ENCODE measurements around the gene RBM23. TPM values are rescaled to one million over a fixed set of nuclear protein-coding genes. Genes with fewer than 3 reads are reported as not detected.
A peak's percentile ranks its signal among the peaks of the same experiment; 100 is the strongest.

The RBM23 gene
- total and polyA plus RNA-seq, 2 of the 8 experiments (the other 6 are each of a cell fraction or from before 2014, with no cell fraction given), result 41.2 to 43.3 TPM

- WGBS, 2 experiments (ENCODE audit: extremely low coverage in 1 of 2, insufficient coverage in 1 of 2, insufficient read length in 1 of 2, insufficient replicate concordance in 2 of 2, low coverage in 1 of 2, low lambda C conversion rate in 2 of 2, missing lambda C conversion rate in 1 of 2), result 41% methylated on average over 1 of the region's 1 CpG; no CpG with 5 or more reads in 1 of the 2 experiments
Measured at GRCh38 chr14:22870811-22871223, 48.1 kb downstream of the RBM23 start.

More at GRCh38 chr14:22870811-22871223, 48.1 kb downstream of the RBM23 start:
- no peak overlapping the region for H4K8ac ChIP-seq (ENCODE audit: extremely low read depth, insufficient read depth, low read length)
- H2AFZ ChIP-seq (ENCODE audit: low read length), result no peak overlapping the region
- H3K36me3 ChIP-seq (ENCODE audit: control insufficient read depth in 2 of 4, insufficient read depth in 4 of 4, low read length in 3 of 4), result no peaks in the 10 kb centered on the region
- H2BK120ac ChIP-seq (replicated peaks; ENCODE audit: low read depth, low read length), result no peak overlapping the region
- ChIA-PET CTCF (ENCODE audit: partially characterized antibody) (interaction anchor here (0.6 to 56.0 kb wide), 11 partner anchors 9 to 314 kb away, joined by 3 to 1562 read pairs (median 4); partner anchors contain the start of genes ABHD4, MMP14, MRPL52 and PRMT5), POLR2A (ENCODE audit: partially characterized antibody) (interaction anchor here (0.7 to 6.6 kb wide), 12 partner anchors 13 to 112 kb away, joined by 3 to 54 read pairs (median 4); partner anchors contain the start of genes AJUBA, OXA1L, RBM23 and REM2)
- H3K4me2 ChIP-seq (ENCODE audit: insufficient read depth in 1 of 2, low read depth in 2 of 2, low read length in 2 of 2), result peak overlapping the region; percentile 85 to 87
- H3K4me3 ChIP-seq (ENCODE audit: extremely low read depth in 1 of 4, insufficient read depth in 2 of 4, low read depth in 3 of 4, low read length in 4 of 4), result peak overlapping the region; percentile 64 to 86 (median 80); a peak in 7 of 8 replicates
- TF ChIP-seq HDAC6 (IDR thresholded peaks at IDR 0.05; ENCODE audit: low read depth, low read length) (no peak), POU5F1 (IDR thresholded peaks at IDR 0.05; ENCODE audit: low read depth, low read length) (0 out of 2 replicates have a peak, but pooled peaks have one; percentile 17)
- no peak overlapping the region for H4K5ac ChIP-seq (ENCODE audit: insufficient read length, low read depth, low read length)
- no peaks in the 10 kb centered on the region for H4K20me1 ChIP-seq (replicated peaks in 1 of 2; ENCODE audit: control insufficient read depth in 1 of 2, insufficient read depth in 2 of 2, low read length in 2 of 2)
- H3K9ac ChIP-seq (replicated peaks in 1 of 4; ENCODE audit: extremely low read depth in 1 of 4, low read depth in 3 of 4, low read length in 3 of 4), result no peak overlapping the region; a peak in 1 of 7 replicates
- no peak overlapping the region for H3K14ac ChIP-seq (ENCODE audit: insufficient read length)
- H3K27me3 ChIP-seq (replicated peaks in 1 of 4; ENCODE audit: control insufficient read depth in 3 of 4, extremely low read depth in 1 of 4, insufficient read depth in 3 of 4, low read length in 3 of 4), result no peaks in the 10 kb centered on the region
- DNase-seq (ENCODE audit: low read depth in 1 of 2, low spot score in 2 of 2), result no peak
- FAIRE-seq, result no peak
- no peaks in the 10 kb centered on the region for H3K79me1 ChIP-seq (ENCODE audit: low read depth, low read length)
- H2BK15ac ChIP-seq (ENCODE audit: low read length), result no peak overlapping the region
- no peak overlapping the region for H3K4ac ChIP-seq (replicated peaks; ENCODE audit: insufficient read length, low read depth, low read length)
- no peak overlapping the region for H2AK5ac ChIP-seq (ENCODE audit: low read depth, low read length)
- H3K9me3 ChIP-seq (ENCODE audit: insufficient read depth in 2 of 2, low read depth in 1 of 2, low read length in 1 of 2), result no peaks in the 10 kb centered on the region
- H3K23me2 ChIP-seq (ENCODE audit: low read depth, low read length), result peaks cover 5% of the 10 kb centered on the region
- no peak overlapping the region for H3K23ac ChIP-seq (ENCODE audit: insufficient read length)
- no peak overlapping the region for H3K56ac ChIP-seq (replicated peaks; ENCODE audit: insufficient read length, low read depth, low read length)
- H3K27ac ChIP-seq (ENCODE audit: low read depth, low read length), result peak overlapping the region; percentile 6; the same call in 1 of the 2 replicates
- H3K79me2 ChIP-seq (ENCODE audit: control insufficient read depth in 1 of 2, insufficient read depth in 2 of 2, low read length in 2 of 2), result no peaks in the 10 kb centered on the region
- peaks cover 0 to 9% (median 3%) of the 10 kb centered on the region in 4 experiments; a peak in 4 of 7 replicates for H3K4me1 ChIP-seq (replicated peaks in 1 of 4; ENCODE audit: control insufficient read depth in 3 of 4, insufficient read depth in 4 of 4, low read length in 3 of 4)
- no peak overlapping the region for H3K18ac ChIP-seq (ENCODE audit: extremely low read depth, low read length)
- H2BK12ac ChIP-seq (ENCODE audit: low read depth, low read length), result no peak overlapping the region
- no peak overlapping the region for H2BK20ac ChIP-seq (ENCODE audit: low read length)
- H2BK5ac ChIP-seq (ENCODE audit: low read depth, low read length), result no peak overlapping the region; the same call in 1 of the 2 replicates
- H4K91ac ChIP-seq (replicated peaks; ENCODE audit: insufficient read length, low read length), result no peak overlapping the region
